Left lung (tissue), 10 donors: Measurements from ENCODE around the gene IL1RL1. TPM values are rescaled to one million over a fixed set of nuclear protein-coding genes. Genes with fewer than 3 reads are reported as not detected.
"Not testable (repeated sequence)": the region's sequence is repeated elsewhere in the genome, so short reads cannot be mapped to it uniquely, and the experiment has no call there.

Experiments used
- ATAC-seq: fragments of 200-7000 bp; cut with Tn5 transposase; one replicate; pipeline ENCODE4 v1.9.1; 2020; ENCODE audit warnings: moderate library complexity
- DNase-seq, 4 donors: peaks; one replicate each; pipeline ENCODE4 v3.0.0-alpha.2; 2013 to 2020
- H3K27ac ChIP-seq, 2 donors: fragments of 200-600 bp; sonication (generic) in 1 of 2; one replicate each; pipeline versions ENCODE4 v1.5.0 to v1.8.0; 2020 to 2021
- H3K27me3 ChIP-seq, 2 donors: fragments of 200-600 bp; sonication (generic) in 1 of 2; one replicate each; pipeline versions ENCODE4 v1.5.0 to v1.8.0; 2020 to 2021
- H3K36me3 ChIP-seq, 2 donors: fragments of 200-600 bp; sonication (generic) in 1 of 2; one replicate each; pipeline versions ENCODE4 v1.5.0 to v1.8.0; 2020 to 2021
- H3K4me1 ChIP-seq, 2 donors: fragments of 200-600 bp; one replicate each; pipeline ENCODE4 v1.8.0; 2021
- H3K4me3 ChIP-seq, 2 donors: fragments of 200-600 bp; sonication (generic) in 1 of 2; one replicate each; pipeline versions ENCODE4 v1.5.0 to v1.8.0; 2020 to 2021; ENCODE audit warnings: mild to moderate bottlenecking in 1 of 2
- H3K9me3 ChIP-seq, 2 donors: fragments of 200-600 bp; sonication (generic) in 1 of 2; one replicate each; pipeline versions ENCODE4 v1.5.0 to v1.8.0; 2020 to 2021
- CTCF ChIP-seq, 2 donors: fragments of 200-600 bp; sonication (generic) in 1 of 2; IDR thresholded peaks; one replicate each; pipeline versions ENCODE4 v1.5.0 to v1.8.0; 2021; ENCODE audit warnings: antibody characterized with exemption in 2 of 2
- intact Hi-C, 2 donors: fragments of 100-400 bp; cut with DNase I; formaldehyde crosslinking; loops; one replicate each; pipeline versions ENCODE4 v1.11.2 to v1.14.2; 2022
- polyA plus RNA-seq, 6 donors: library from polyadenylated mRNA; unstranded; fragments of 120-200 nt; gene quantifications; one replicate each; pipeline ENCODE4 v1.2.1, GENCODE V29; 2013; ENCODE audit not compliant: insufficient read length in 6 of 6
- total RNA-seq, 2 donors: library from RNA; stranded (reverse); fragmentation: NEBNext Ultra II Directional; extraction: Animal tissue kit (Norgen Biotek cat#: 25700); gene quantifications; one replicate each; pipeline ENCODE4 v1.2.1, GENCODE V29; 2021
- donor health status: DM: no; HTN: yes; CAD: no.
- donor health status: DM: no; HTN: no; CAD: no.

The IL1RL1 gene
- total and polyA plus RNA-seq, 8 donors: 0.13 to 72.2 (median 0.25) TPM

- Histone ChIP-seq H3K27ac (no peak overlapping the region), H3K27me3 (no peaks in the 10 kb centered on the region), H3K4me1 (peaks cover 0 to 4% of the 10 kb centered on the region in 2 donors), H3K4me3 (no peak overlapping the region), H3K9me3 (no peaks in the 10 kb centered on the region), H3K36me3 (no peaks in the 10 kb centered on the region)
- intact Hi-C loops: no loop called here
- ATAC-seq (no peak), DNase-seq (no peak)
- TF ChIP-seq CTCF (IDR thresholded peaks at IDR 0.05): no peak
Observed at GRCh38 chr2:102315921-102316320, 4.6 kb downstream of the IL1RL1 start.

GRCh38 chr2:102317715-102318114, 6.4 kb downstream of the IL1RL1 start:
- DNase-seq (no peak), ATAC-seq (no peak)
- TF ChIP-seq CTCF (IDR thresholded peaks at IDR 0.05): no peak
- no peaks in the 10 kb centered on the region for H3K27me3 ChIP-seq
- no peaks in the 10 kb centered on the region for H3K4me1 ChIP-seq
- intact Hi-C loops: no loop called here
- H3K4me3 ChIP-seq: no peak overlapping the region
- no peaks in the 10 kb centered on the region for H3K9me3 ChIP-seq
- H3K36me3 ChIP-seq: no peaks in the 10 kb centered on the region
- H3K27ac ChIP-seq: no peak overlapping the region

- no peak for TF ChIP-seq CTCF (IDR thresholded peaks at IDR 0.05)
- DNase-seq (no peak), ATAC-seq (no peak)
- Histone ChIP-seq H3K4me3 (no peak overlapping the region), H3K27me3 (no peaks in the 10 kb centered on the region), H3K4me1 (no peaks in the 10 kb centered on the region), H3K27ac (no peak overlapping the region), H3K9me3 (no peaks in the 10 kb centered on the region), H3K36me3 (no peaks in the 10 kb centered on the region)
- intact Hi-C loops: no loop called here
Observed at GRCh38 chr2:102318437-102318836, 7.1 kb downstream of the IL1RL1 start.

- intact Hi-C loops: no loop called here
- no peak for DNase-seq
- Histone ChIP-seq H3K9me3 (no peaks in the 10 kb centered on the region), H3K27me3 (no peaks in the 10 kb centered on the region), H3K27ac (no peak overlapping the region), H3K36me3 (no peaks in the 10 kb centered on the region), H3K4me3 (no peak overlapping the region), H3K4me1 (no peaks in the 10 kb centered on the region)
- TF ChIP-seq CTCF (IDR thresholded peaks at IDR 0.05): no peak
- ATAC-seq: no peak
Observed at GRCh38 chr2:102321941-102322719, 10.8 kb downstream of the IL1RL1 start.

- DNase-seq, ATAC-seq, H3K27ac ChIP-seq, H3K27me3 ChIP-seq, H3K4me1 ChIP-seq, intact Hi-C loops, H3K9me3 ChIP-seq, H3K36me3 ChIP-seq, H3K4me3 ChIP-seq: not testable (repeated sequence)
Observed at GRCh38 chr2:102324914-102325313, 13.6 kb downstream of the IL1RL1 start.
